DMS153 treated with DMSO at 0.1 percent for 48 hours (cell line): ENCODE measurements around the gene FGD2.

Experiments used
- DNase-seq: peaks from one replicate; lab custom pipeline; 2025; ENCODE audit not compliant: unreplicated experiment; lab: John Stamatoyannopoulos, UW

Gene FGD2

DNA sequence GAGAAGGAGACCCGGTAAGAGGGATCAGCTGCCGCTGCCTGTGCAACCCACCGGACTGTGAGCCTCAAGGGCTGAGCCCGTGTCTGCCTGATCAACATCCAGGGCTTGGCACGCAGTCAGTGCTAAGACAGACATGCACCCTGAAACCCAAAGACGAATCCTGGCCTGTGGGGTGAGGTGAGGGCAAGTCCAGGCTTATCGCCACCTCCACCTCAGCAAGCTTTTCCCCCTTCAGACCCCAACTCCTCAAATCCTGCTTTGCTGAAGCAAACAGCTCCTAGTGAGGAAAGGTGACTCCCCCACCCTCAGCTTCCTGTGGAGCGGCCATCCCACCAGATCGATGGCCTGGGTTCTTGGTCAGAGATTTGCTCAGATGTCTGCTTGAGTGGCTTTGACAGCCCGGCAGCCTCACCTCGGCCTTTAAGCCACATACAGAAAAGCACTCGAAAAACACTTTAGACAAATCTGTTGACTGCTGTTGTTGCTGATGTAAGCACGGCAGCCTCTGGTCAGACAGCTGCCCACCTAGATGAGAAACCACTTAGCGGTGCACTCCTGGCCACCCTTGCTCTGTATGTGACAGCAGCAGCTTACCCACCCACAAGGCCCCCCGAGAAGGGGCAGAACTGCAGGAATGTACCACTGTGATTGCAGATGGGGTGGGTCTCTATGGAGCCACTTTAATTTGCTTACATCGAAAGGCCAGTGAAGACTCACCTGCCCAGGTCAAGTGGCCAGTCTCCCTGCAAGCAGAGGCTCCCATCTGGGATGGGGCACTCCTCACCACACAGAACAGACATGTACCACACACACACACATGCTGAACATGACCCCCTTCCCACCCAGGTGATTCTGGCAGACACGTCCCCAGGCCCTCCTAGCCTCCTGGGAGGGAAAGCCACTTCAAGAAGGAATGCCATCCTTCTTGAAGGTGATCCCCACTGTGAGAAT, 34.3 kb upstream of the FGD2 start:
- no peak for DNase-seq

DNA sequence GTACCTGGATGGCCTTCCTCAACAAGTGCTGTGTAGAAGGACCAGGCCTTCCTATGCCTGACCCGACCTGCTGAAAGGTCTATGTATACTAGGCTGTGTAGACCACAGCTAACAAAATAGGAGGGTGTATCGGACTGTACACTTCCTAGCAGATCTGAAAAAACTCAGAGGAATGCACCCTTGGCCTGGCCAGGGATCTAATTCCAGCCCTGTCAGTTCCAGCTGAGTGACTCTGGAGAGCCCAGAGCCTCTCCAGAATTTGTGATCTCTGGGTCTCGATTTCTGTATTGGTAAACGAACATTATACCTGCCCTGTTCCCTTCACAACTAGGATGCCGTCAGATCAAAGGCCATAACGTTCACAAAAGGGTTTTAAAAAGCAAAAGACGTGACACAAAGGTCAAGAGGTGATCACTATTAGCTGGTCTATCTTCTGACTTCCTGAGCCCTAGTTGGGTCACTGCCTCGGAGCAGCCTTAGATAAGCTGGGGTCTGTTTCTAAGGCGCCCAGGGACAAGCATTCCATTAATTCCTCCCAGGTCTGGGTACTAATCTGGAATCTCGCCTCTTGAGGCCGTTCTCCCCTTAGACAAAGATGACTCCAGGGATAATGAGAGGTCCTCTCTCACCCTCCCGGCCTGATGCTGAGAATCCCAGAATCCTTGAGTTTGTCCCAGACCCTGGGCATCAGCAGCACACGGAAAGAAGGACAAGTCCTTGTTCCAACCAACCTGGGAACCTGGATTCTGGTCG, 33.4 kb upstream of the FGD2 start:
- DNase-seq: no peak

DNA sequence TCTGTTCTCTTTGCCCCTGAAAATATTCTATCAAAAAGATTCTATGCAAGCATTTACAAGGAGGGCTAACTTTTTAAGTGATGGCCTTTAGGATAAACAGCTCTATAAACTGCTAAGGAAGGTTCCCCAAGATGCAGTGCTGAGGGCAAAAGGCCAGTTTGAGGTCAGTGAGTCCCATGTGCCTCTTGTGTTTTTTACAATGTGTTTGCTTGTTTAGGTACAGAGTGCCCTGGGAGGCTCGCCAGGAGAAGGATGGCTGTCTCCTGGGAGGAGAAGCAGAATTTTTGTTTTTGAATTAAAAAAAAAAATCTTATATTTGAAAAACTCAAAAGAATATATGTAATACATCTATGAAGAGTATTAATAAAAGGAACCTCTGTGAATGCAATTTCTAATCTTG, 32.3 kb upstream of the FGD2 start:
- DNase-seq: no peak

DNA sequence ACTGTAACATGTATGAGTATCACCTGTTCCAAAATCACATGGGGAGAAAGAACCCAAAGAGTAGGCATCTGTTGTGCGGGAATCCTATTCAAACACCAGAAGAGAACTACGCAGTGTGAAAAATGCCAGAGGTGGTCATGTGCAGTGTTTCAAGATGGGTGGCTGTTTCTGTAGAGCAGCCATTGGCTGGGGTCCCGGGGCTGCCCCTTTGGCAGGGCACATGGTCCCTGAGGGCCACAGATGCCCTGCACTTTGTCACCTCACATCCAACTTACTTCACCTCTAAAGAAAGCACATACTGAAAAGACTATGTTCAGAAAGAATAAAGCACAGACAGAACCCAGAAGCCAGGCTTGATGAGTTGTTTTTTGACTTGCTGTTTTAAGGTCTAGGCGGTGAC, 31.8 kb upstream of the FGD2 start:
- no peak for DNase-seq

DNA sequence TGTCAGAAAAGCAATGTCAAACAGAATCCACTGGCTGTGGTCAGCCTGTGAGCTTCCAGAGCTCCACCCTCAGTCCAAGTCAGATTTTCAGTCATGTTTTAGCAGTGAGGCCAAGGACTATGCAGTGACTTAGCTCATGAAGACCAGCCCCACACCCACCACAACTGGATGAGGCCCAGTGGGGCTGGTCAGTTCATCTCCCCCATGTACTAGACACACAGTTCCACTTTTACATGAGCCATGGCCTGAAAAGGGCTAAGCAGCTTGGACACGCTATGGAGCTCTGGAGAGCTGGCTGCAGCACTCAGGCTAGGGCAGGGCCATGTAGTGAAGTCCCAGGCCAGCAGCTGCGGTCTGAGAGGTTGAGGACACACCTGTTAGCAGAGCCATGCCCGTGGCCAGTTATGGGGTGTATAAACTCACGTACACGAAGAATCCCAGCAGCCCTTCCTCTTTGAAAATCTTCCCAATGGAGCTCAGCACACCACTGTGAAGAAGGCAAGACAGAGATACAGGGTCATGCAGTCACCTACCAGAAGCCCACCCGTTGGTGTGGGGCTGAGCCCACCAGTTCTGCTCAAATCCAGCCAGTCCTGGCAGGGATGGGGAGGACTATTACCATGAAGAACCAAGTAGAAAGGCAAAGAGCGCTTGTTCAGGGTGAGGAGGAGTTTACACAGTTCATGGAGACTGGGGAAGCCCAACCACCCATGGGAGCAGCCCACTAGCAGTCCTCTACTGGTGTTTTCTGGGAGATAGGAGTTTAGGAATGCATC, 30.0 kb upstream of the FGD2 start:
- DNase-seq: no peak

DNA sequence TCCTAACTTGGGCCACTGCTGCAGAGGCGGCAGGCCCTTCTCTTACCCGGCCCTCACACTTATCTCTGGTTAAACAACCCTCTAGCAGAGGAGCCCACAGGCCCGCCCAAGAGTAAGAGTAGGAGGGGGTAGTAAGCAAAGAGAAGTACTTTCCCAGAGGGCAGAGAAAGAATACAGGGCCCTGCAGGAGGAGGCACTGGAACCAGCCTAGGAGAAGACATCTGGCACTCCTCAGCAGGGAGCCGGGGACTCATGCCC, 29.5 kb upstream of the FGD2 start:
- DNase-seq: no peak

DNA sequence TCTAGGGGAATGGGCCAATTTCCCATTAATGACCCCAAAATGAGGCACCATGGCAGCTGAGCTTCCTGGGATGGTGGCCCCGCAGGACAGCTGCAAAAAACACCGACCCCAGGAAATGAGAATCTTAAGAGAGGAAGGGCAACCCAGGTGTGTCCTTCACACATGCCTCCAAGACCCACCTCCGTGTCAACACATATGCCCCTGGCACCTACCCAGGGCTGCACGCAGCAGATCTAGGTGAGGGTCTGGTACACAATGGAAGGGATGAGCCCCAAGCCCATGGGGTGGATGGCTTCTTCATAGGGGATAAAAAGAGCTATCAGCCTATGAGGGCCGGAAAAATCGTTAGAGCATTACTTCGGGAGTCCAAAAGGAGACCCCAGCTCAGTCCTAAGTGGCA, 28.9 kb upstream of the FGD2 start:
- no peak for DNase-seq

DNA sequence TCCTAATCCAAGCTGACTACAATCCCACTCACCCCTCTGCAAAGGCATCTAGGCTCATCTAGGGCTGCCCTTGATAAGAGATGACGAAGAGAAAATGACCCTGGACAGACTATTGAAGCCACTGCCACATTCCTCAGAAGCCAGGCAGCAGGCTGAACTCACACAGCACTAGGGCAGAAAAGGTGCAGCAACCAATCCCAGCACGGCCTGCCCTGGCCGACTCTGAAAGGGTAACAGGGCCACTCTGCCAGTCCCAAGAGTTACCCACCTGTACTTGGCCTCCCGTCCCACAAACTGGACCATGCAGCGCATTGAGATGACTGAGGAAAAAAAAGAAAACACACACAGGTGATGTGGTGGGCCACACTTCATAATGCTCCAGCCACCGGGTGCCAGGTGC, 28.5 kb upstream of the FGD2 start:
- no peak for DNase-seq

DNA sequence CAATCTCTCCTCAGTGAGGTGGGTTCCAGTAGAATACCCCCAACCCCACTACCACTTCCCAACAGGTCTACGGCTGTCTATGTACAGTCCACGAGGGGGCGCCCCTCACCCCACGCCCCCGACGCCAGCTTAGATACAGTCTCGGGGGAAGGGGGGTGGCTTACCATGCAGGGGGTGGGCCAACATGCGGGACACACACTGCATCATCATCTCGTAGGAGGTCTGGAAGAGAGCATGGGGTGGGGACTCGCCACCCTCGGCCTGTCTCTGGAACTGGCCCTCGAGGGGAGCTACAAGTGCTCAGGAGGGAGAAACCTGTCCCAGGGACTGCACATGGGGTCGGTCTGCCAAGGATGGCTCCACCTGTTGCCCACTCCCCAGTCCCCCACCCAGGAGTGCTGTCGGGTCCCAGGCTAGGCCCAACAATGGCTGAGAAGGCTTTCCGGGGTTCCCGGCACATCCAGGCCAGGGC, 27.9 kb upstream of the FGD2 start:
- DNase-seq: no peak

DNA sequence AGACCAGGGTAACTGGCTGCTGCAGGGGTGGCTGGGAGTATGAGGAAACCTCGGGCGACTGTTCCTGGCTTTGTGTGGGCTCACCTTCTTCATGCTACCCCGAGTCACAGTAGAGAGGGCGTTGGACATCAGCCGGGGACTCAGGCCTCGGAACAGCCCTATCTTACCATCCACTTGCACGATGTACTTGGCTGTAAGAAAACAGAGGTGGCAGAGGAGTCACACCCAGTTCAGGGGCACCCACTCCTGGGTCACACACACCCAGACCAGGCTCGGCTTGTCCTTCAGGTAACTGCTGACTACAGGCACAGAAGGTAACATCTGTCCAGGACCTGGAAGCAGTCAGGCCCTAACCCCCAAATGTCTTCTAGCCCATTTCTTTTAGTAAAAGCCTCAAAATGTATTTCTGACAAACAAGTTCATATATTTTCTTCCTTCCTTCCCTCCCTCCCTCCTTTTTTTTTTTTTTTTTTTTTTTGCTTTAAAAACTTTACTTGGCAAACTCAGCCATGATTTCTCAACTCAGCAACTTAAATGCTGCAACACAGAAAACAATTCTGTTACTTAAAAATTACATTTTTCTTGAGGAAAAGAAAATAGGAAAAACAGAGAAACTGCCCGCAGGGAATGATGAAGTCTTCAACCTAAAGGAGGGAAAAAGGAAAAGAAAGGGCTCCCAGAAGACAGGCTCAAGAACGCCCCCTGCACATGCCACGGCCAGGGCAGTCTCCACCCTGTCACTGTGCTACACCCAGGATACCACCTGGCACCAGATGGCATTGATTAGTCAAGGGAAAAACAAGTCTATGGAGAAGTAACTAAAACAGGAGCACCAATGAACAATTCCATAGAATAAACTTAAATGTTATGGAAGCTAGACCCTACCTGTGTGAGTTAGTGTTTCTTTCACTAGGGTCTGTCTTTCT, 26.8 kb upstream of the FGD2 start:
- no peak for DNase-seq

DNA sequence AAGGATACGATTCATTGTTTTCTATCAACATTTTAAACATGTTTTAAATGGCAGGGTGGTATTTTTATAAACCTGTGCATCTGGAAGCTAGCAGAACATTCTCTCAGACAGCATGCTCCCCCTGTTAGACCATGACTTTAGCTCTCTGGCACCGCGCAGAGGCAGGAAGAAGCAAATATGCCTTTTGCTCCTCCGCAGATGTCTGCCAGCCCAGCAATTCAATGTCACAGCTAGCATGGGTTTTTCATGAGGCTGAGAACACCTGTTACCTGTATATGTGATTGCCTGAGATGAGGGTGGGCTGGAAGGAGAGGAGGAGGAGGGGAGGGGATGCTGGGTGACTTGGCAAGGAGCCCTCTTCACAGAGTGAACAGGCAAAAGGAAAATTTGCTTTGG, 26.1 kb upstream of the FGD2 start:
- no peak for DNase-seq

DNA sequence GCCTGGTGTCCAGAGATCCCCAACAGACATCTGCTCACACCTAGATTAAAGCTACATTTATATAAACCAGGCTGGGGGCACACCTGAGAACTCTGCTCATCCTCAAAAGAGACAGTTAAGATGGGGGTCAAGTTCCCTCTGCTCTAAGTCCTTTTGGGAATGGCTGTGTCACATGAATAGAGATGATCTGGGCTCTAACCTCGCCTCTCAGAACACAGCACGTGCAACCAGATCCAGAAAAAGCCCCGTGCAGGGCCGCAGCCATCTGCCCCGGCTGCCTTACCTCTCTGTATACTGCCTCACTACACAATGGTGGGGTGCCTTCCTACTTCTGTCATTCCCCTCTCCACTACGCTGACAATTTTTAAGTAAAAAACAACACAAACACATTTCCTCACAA, 25.3 kb upstream of the FGD2 start:
- no peak for DNase-seq

DNA sequence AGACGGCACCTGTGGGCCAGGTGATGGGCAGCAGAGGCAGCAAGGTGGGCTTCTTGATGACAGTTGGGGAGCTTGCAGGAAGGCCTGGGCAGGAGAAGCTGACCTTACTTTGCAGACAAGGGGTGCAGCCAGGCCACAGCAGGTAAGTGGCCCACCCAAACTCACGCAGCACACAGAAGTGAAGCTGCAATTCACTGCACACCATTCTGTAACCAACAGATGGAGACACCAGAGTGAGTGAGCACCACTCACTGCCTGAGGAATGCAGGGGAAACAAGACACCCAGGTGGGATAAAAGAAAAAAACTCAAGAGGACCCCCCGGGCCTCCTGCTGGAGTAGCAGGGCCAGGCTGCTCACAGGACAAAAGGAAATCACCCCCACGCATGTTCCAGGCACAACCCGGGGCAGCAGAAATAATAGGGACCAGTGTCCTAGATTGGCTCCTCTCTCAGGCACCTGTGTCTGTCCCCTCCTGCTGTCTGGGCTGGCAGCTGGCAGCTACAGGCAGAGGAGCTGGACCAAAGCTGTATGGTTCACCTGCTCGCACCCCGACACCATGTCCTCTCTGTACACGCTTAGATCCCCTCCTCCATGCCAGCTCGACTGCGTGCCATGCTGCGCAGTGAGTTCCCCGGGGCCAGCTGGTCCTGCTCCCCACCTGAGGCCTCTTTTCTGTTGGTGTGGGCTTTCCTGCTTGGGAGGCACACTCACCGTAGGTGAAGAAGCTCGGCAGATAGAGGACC, 24.4 kb upstream of the FGD2 start:
- no peak for DNase-seq

DNA sequence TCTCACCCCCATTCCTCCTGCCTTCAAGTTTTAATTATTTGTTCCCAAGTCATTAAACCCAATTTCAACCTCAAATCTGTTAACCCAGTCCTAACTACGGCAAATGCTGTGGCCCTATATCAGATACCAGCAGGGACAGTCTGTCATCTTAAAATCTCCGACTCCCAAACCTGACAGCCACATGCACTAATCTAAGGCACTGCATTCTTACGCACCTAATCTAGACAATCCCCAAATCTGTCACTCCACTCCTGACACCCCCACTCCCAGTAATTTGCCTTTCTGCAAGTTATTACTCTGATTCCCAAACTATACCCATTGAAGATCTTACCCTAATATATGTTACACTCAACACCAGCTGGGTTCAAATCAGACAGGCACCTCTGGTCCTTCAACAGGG, 21.9 kb upstream of the FGD2 start:
- DNase-seq: no peak

DNA sequence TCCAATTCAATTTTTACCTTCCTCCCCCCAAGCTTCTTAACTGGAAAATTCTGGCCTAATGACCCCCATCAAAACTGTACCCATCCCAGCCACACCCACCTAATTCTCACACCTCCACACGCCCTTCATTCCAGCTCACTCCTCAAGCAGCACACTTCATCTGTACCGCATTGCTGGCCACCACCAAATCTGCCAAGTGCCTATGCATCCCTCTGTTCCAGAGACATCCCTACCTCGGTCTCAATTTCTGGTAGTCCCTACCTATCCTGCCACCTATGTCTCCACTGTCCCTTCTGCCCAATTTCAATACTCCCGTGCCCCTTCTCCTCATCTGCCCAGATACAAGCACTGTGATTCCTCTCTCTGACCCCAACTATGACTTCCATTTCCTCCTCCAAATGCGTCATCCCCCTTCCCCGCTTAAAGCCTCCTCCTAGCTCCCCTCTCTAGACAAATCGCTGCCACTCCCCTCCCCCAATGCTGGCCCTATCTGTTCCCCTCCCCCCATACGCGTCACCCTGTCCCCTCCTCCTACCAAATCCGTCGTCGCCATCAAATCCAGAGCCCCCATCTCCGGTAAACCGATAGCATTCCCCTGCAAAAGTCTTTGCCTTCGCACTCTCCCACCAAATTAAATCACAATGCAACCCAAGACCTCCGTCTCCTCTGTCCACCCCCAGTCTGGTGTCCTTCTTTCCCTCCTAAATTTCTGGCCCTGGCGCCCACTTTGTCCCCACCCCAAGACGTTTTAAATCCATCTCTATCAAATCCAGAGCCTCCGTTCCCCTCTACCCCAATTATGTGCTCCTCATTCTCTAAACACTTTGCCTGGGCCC, 20.7 kb upstream of the FGD2 start:
- no peak for DNase-seq

DNA sequence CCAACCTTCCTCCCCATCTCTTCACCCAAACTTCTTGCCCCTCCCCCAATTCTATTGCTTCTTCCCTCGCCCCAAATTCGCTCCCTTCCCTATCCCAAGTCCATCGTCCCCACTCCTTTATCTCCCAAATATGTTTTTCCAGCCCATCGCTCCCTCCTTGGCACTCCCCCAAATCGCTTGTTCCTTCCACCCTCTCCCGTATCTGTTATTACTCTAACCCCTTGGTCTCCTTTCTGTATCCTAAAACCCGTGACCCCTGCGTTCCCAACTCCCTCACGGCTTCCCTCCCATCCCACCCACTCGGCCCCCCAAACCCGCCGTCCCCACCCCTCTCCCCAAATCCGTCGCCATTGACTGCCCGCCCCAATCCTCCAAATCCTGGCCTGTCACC, 20.0 kb upstream of the FGD2 start:
- DNase-seq: no peak

DNA sequence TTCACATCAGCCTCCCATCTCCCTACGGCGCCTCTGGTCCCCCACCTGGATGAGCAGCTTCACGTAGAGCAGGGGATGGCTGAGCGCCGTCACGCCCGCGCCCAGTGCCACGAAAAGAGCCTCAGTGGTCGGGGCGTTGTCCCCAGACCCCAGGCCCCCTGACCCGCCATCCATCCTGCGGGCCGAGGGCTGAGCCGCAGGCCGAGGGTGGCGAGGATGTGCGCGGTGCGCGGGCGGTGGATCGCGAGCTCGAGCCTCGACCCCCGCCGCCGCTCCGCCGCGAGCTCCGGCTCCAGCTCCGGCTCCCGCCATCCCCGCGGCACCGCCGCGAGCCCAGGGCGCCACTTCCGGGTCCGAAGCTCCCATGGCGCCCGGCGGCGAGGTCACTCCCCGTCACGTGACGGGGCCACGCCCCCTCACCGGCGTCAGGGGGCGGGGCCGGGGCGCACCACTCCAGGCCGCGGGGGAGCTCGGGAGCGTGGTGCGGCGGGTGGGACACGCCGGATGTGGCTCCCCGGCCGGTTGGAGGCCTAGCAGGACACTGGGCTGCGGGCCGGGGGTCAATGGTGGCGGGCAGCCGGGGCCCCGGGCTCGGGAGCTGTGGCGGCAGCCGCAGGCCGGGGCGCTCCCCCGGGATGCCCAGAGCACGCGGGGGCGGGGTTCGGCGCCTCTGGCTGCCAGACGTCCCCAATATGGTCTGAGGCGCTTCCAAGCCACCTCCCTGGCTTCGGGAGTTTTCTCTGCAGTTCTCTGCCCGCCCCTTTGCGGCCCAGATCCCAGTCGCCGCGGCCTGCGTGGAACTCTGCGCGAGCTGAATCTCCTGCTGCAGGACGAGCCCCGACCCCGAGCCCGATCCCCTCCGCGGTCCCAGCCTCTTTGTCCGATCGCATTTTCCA, 19.4 kb upstream of the FGD2 start, which contains the start of gene MTCH1:
Gene MTCH1, minus strand, starts transcription at position 389 of the 896 bp plus-strand sequence. Its CDS starts 23 bp downstream, at position 366.
- no peak for DNase-seq

DNA sequence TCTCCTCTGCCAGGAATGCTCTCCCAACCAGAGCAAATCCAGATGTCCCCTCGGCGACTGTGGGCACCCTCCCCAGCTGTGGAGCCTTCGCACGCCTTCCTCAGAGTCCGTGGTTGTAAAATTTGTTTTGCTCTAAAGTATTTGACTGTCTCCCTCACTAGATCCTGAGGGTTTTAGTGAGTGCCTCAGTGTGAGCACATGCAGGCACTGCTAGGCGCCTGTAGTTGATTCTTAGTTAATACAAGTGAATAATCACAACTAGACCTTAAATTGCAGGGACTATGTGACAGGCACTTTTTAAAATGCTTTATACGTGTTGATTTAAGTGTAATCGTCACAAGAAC, 18.8 kb upstream of the FGD2 start:
- DNase-seq: no peak
